ENCODE results near the gene PTGES3. TPM values are rescaled to one million over a fixed set of nuclear protein-coding genes. Genes with fewer than 3 reads are reported as not detected.
A peak's percentile ranks its signal among the peaks of the same experiment; 100 is the strongest.

The PTGES3 gene
- total RNA-seq, 1 experiment from 2014 or later = 394 TPM

DNA sequence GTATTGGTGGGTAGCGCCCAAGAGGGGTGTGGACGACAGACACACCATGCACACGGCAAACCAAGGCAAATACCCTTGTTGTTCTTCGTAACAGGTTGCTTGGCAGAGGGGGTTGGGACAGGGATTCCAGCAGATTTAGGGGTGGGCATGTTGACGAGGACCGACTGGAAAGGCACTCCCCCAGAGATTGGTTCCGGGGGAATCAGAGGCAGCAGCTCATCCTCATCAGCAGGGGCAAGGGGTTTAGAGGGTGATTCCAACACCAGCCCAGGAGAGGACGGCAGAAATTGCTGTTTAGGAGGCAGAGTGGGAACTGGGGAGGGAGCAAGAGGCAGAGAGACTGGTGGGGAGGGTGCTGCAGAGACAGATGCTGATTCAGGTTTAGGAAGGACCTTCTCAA, 27.7 kb upstream of the PTGES3 start:
- CTCF ChIA-PET = interaction anchor here (0.7 to 1.1 kb wide), 2 partner anchors 80 to 142 kb away, joined by 4 to 8 read pairs; no protein-coding TSS in a partner anchor
- Mint-ChIP-seq H3K27ac (peak overlapping the region; percentile 68), H3K4me3 (no peak overlapping the region), H3K9me3 (no peaks in the 10 kb centered on the region), H3K4me1 (peaks cover 34% of the 10 kb centered on the region), H3K36me3 (peaks cover 76% of the 10 kb centered on the region), H3K27me3 (ENCODE audit: low read depth) (no peaks in the 10 kb centered on the region)
- POLR2A ChIA-PET = interaction anchor here (0.8 kb wide), 1 partner anchor 16 kb away, joined by 6 read pairs; no protein-coding TSS in a partner anchor
- ATAC-seq (no peak; the same call in 1 of the 2 replicates), DNase-seq (ENCODE audit: low spot score) (no peak)
- TF ChIP-seq ZBTB21 (CRISPR knock-in tag; IDR thresholded peaks at IDR 0.05; ENCODE audit: borderline replicate concordance) = no peak
- TF ChIP-seq ZNF232 (CRISPR knock-in tag; IDR thresholded peaks at IDR 0.05) = no peak
- TF ChIP-seq ZNF396 (CRISPR knock-in tag; IDR thresholded peaks at IDR 0.05; ENCODE audit: borderline replicate concordance) = no peak
- TF ChIP-seq, protein P1, sequence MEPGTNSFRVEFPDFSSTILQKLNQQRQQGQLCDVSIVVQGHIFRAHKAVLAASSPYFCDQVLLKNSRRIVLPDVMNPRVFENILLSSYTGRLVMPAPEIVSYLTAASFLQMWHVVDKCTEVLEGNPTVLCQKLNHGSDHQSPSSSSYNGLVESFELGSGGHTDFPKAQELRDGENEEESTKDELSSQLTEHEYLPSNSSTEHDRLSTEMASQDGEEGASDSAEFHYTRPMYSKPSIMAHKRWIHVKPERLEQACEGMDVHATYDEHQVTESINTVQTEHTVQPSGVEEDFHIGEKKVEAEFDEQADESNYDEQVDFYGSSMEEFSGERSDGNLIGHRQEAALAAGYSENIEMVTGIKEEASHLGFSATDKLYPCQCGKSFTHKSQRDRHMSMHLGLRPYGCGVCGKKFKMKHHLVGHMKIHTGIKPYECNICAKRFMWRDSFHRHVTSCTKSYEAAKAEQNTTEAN (CRISPR knock-in tag; IDR thresholded peaks at IDR 0.05) = no peak
- TF ChIP-seq SMAD4 (CRISPR knock-in tag; IDR thresholded peaks at IDR 0.05) = no peak
- no peak for TF ChIP-seq NR3C1 (CRISPR knock-in tag; conservative IDR thresholded peaks at IDR 0.05; ENCODE audit: low read depth)
- TF ChIP-seq ZNF281 (CRISPR knock-in tag; IDR thresholded peaks at IDR 0.05) = no peak
- TF ChIP-seq, protein P2, sequence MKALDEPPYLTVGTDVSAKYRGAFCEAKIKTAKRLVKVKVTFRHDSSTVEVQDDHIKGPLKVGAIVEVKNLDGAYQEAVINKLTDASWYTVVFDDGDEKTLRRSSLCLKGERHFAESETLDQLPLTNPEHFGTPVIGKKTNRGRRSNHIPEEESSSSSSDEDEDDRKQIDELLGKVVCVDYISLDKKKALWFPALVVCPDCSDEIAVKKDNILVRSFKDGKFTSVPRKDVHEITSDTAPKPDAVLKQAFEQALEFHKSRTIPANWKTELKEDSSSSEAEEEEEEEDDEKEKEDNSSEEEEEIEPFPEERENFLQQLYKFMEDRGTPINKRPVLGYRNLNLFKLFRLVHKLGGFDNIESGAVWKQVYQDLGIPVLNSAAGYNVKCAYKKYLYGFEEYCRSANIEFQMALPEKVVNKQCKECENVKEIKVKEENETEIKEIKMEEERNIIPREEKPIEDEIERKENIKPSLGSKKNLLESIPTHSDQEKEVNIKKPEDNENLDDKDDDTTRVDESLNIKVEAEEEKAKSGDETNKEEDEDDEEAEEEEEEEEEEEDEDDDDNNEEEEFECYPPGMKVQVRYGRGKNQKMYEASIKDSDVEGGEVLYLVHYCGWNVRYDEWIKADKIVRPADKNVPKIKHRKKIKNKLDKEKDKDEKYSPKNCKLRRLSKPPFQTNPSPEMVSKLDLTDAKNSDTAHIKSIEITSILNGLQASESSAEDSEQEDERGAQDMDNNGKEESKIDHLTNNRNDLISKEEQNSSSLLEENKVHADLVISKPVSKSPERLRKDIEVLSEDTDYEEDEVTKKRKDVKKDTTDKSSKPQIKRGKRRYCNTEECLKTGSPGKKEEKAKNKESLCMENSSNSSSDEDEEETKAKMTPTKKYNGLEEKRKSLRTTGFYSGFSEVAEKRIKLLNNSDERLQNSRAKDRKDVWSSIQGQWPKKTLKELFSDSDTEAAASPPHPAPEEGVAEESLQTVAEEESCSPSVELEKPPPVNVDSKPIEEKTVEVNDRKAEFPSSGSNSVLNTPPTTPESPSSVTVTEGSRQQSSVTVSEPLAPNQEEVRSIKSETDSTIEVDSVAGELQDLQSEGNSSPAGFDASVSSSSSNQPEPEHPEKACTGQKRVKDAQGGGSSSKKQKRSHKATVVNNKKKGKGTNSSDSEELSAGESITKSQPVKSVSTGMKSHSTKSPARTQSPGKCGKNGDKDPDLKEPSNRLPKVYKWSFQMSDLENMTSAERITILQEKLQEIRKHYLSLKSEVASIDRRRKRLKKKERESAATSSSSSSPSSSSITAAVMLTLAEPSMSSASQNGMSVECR (CRISPR knock-in tag; IDR thresholded peaks at IDR 0.05; ENCODE audit: borderline replicate concordance) = no peak
- no peak for TF ChIP-seq FOXJ3 (CRISPR knock-in tag; IDR thresholded peaks at IDR 0.05; ENCODE audit: borderline replicate concordance)
- TF ChIP-seq NFYB (CRISPR knock-in tag; conservative IDR thresholded peaks at IDR 0.05; ENCODE audit: low read depth) = no peak
- TF ChIP-seq TEAD4 (CRISPR knock-in tag; IDR thresholded peaks at IDR 0.05) = no peak
- TF ChIP-seq TP53 (CRISPR knock-in tag; IDR thresholded peaks at IDR 0.05) = no peak
- no peak for TF ChIP-seq FOXP4 (CRISPR knock-in tag; IDR thresholded peaks at IDR 0.05)
- no peak for TF ChIP-seq NFATC4 (CRISPR knock-in tag; IDR thresholded peaks at IDR 0.05)
- TF ChIP-seq SP1 (CRISPR knock-in tag; conservative IDR thresholded peaks at IDR 0.05) = no peak

- DNase-seq (ENCODE audit: low spot score) (no peak), ATAC-seq (no peak)
- Mint-ChIP-seq H3K27ac (no peak overlapping the region), H3K4me1 (peaks cover 23% of the 10 kb centered on the region), H3K4me3 (no peak overlapping the region), H3K27me3 (ENCODE audit: low read depth) (no peaks in the 10 kb centered on the region), H3K9me3 (no peaks in the 10 kb centered on the region), H3K36me3 (peaks cover 63% of the 10 kb centered on the region)
- TF ChIP-seq, protein P3, sequence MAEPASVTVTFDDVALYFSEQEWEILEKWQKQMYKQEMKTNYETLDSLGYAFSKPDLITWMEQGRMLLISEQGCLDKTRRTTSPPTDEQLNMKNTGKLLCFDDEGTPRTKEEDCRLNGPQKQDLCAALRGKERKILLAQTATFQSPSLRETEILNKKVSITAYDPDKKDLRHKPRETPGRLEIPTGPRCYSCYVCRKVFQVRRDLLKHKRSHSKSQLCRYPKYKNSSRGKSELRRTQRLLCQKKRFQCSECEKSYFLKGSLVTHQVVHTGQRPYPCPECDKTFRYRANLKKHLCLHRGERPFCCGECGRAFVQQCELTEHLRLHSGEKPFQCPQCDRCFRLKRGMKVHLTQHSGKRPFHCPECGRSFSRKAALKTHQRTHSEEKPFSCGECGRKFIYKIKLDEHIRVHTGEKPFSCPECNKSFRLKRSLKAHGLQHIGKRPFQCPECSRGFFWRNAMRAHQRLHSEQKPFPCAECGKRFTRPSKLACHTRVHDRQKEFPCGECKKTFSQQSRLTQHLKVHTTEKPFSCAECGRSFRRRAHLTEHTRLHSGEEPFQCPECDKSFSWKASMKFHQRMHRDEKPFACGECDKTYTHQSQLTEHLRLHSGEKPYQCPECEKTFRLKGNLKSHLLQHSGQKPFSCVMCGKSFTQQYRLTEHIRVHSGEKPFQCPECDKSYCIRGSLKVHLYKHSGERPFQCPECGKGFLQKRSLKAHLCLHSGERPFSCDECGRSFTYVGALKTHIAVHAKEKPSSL (CRISPR knock-in tag; conservative IDR thresholded peaks at IDR 0.05) = no peak
- TF ChIP-seq EMX1 (CRISPR knock-in tag; IDR thresholded peaks at IDR 0.05) (no peak), NFATC4 (CRISPR knock-in tag; IDR thresholded peaks at IDR 0.05) (no peak)
- TF ChIP-seq, protein P1 (CRISPR knock-in tag; IDR thresholded peaks at IDR 0.05) = no peak
- TF ChIP-seq, protein P4, sequence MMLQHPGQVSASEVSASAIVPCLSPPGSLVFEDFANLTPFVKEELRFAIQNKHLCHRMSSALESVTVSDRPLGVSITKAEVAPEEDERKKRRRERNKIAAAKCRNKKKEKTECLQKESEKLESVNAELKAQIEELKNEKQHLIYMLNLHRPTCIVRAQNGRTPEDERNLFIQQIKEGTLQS (CRISPR knock-in tag; conservative IDR thresholded peaks at IDR 0.05) = no peak
- CTCF ChIA-PET = no interaction called here
- POLR2A ChIA-PET = no interaction called here
Observed at GRCh38 chr12:56714431-56714929, 26.4 kb upstream of the PTGES3 start.
